NOMO-1 treated with dmso at 0.1 percent for 144 hours (cell line): ENCODE measurements around the gene SRRM2.

Experiments used
- DNase-seq: peaks from one replicate; lab custom pipeline; 2025; ENCODE audit not compliant: unreplicated experiment; lab: John Stamatoyannopoulos, UW

The SRRM2 gene

DNA sequence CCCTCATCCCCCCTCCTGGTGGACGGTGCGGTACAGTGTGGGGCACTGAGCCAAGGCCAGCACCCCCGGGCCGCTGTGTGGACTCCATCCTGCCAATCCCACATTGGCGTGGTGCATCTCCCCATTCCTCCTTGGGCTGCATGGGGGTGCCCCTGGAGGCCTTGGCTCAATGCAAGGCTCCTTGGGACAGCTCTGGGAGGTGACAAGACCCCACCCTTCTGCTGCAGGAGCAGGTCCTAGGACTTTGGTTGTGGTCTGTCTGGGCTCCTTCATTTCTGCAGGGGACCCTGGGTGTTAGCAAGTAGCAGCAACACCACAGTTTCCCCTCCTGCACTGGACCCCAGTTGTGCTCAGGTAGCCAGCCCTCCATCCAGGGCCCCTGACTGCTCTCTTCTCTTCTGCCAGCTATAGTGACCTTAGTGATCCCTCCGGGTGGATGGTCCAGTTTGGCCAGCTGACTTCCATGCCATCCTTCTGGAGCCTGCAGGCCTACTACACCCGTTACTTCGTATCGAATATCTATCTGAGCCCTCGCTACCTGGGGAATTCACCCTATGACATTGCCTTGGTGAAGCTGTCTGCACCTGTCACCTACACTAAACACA, 65.9 kb downstream of the SRRM2 start:
- DNase-seq = no peak

GRCh38 chr16:2819179-2819938, 66.9 kb downstream of the SRRM2 start:
- DNase-seq = no peak

DNA sequence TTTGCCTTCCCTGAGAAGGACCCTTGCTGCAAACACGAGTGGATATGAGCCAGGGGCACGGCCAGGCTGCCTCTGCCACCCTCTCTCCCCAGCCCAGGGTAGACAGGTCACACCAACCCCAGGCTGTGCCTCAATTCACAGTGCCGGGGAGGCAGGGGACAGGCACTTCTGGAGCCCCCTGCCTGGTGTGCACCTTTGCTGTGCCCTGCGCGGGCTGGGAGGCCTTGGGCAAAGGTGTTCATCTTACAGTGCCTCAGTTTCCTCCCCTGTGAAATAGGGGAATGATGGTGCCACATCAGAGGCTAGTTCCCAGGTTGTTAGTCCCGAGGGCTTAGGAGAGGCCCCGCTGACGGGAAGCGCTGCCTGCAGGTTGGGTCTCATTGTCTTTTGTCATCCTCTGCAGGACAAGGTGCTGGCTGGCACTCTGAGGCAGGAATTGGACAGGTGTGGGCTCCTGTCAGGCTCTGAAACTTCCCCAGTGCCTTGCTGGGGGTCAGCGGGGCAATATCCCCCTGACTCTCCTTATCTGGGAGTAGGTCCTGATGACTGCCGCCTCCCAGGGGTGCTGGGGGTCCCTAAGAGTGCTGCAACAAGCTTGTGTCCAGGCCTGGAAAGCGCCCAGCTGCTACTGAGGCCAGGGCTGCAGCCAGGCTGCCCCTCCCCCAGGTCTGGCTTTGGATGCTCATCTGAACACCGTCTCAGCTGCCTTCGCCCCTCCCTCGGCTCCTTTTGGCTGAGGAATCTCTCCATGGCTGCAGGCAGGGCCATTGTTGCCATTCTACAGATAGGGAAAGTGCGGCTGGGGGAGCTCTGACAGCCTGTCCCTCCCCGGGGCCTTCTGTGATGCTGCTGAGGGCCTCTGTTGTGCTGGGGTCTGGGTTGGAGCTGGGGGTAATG, 67.7 kb downstream of the SRRM2 start:
- no peak for DNase-seq
